Measurements from ENCODE around the gene CASZ1.

DNA sequence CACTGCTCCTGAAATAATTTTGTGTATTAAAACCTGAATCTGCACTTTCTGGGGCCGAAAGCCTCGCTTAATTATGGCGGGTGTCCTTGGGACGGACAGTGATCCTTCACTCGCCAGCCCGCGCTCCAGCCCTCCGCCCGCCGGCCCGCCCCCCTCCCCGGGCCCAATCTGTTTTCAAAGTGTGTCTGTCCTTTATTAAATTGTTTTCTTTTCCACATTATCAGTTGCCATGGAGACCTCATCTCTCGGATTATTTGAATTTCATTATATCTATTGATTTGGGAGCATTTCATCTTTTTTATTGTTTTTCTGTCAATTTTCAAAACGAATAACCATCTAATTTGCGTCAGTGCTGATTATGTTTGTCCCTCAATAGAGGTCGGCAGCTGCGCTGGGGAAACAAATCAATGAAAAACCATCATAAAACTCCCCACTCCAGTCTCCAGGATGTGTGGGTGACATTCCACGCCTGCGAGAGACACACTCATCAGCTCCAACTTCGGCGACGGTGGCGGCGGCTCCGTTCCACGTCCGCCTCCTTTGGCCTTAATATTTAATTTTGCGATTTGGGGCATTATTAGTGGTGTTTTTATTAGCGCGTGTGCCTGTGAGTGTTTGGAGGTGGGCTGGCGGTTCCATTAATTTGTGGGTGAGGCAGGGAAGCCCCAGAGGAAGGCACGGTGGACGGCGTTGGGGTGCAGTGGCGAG, 123.9 kb downstream of the CASZ1 start:
- TF ChIP-seq, protein P1, sequence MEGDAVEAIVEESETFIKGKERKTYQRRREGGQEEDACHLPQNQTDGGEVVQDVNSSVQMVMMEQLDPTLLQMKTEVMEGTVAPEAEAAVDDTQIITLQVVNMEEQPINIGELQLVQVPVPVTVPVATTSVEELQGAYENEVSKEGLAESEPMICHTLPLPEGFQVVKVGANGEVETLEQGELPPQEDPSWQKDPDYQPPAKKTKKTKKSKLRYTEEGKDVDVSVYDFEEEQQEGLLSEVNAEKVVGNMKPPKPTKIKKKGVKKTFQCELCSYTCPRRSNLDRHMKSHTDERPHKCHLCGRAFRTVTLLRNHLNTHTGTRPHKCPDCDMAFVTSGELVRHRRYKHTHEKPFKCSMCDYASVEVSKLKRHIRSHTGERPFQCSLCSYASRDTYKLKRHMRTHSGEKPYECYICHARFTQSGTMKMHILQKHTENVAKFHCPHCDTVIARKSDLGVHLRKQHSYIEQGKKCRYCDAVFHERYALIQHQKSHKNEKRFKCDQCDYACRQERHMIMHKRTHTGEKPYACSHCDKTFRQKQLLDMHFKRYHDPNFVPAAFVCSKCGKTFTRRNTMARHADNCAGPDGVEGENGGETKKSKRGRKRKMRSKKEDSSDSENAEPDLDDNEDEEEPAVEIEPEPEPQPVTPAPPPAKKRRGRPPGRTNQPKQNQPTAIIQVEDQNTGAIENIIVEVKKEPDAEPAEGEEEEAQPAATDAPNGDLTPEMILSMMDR (IDR thresholded peaks at IDR 0.05; ENCODE audit: insufficient read depth, low read depth, low read length), result no peak
- no peak for TF ChIP-seq EZH2 (IDR thresholded peaks at IDR 0.05; ENCODE audit: insufficient read depth, low read length)
